ENCODE measurements around the gene BCL2A1.
"Not testable (repeated sequence)": the region's sequence is repeated elsewhere in the genome, so short reads cannot be mapped to it uniquely, and the experiment has no call there.

Gene BCL2A1

DNA sequence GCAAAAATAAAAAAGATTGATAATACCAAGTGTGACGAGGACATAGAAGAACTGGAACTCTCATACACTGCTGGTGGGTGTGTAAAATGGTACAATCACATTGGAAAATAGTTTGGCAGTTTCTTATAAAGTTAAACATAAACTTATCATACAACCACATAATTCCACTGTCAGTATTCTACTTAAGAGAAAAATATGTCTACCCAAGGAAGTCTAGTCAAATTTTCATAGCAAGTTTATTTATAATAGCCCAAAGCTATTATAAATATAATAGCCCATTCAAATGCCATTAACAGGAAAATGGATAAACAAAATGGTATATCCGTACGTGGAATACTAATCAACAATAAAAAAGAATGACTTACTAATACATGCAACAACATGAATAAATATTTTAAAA is 40.6 kb upstream of the BCL2A1 start:
- Histone ChIP-seq H3K4me3 (no peak overlapping the region), H3K27ac (no peak overlapping the region)
- DNase-seq (ENCODE audit: low spot score): no peak
- TF ChIP-seq, protein P1, sequence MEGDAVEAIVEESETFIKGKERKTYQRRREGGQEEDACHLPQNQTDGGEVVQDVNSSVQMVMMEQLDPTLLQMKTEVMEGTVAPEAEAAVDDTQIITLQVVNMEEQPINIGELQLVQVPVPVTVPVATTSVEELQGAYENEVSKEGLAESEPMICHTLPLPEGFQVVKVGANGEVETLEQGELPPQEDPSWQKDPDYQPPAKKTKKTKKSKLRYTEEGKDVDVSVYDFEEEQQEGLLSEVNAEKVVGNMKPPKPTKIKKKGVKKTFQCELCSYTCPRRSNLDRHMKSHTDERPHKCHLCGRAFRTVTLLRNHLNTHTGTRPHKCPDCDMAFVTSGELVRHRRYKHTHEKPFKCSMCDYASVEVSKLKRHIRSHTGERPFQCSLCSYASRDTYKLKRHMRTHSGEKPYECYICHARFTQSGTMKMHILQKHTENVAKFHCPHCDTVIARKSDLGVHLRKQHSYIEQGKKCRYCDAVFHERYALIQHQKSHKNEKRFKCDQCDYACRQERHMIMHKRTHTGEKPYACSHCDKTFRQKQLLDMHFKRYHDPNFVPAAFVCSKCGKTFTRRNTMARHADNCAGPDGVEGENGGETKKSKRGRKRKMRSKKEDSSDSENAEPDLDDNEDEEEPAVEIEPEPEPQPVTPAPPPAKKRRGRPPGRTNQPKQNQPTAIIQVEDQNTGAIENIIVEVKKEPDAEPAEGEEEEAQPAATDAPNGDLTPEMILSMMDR (IDR thresholded peaks at IDR 0.05): no peak

DNA sequence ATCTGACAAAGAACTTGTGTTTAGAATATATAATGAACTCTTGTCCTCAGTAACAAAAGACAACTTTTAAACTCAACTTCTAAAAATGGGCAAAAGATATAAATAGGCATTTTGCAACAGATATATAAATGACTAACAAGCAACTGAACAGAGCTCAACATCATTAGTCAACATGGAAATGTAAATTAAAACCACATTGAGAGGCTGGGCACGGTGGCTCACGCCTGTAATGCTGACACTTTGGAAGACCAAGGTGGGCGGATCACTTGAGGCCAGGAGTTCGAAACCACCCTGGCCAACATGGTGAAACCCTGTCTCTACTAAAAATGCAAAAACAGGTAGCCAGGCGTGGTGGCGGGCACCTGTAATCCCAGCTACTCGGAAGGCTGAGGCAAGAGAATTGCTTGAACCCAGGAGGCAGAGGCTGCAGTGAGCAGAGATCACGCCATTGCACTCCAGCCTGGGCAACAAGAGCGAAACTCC is 40.1 kb upstream of the BCL2A1 start:
- not testable (repeated sequence) for H3K4me3 ChIP-seq; DNase-seq (ENCODE audit: low spot score); H3K27ac ChIP-seq

DNA sequence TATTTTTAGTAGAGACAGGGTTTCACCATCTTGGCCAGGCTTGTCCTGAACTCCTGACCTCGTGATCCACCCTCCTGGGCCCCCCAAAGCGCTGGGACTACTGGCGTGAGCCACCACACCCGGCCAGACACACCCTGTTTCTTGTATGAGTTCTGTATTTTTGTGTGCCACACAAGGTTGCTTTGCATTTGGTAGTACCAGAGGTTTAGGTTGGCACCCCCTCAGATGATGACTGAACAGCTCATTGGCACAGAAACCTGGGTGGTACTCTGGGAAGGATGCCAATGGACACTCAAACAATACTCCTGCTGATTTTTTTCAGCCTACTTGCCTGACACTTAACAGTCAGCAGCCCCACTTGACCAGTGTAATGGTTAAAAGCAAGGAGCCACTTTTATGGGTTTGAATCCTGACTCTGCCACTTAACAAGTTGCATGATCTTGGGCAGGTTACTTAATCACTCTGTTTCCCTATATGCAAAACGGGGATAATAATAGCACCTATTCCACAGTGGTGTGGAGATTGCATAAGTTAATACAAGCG is 39.2 kb upstream of the BCL2A1 start:
- TF ChIP-seq, protein P1 (IDR thresholded peaks at IDR 0.05): no peak
- Histone ChIP-seq H3K4me3 (no peak overlapping the region), H3K27ac (no peak overlapping the region)
- DNase-seq (ENCODE audit: low spot score): no peak

DNA sequence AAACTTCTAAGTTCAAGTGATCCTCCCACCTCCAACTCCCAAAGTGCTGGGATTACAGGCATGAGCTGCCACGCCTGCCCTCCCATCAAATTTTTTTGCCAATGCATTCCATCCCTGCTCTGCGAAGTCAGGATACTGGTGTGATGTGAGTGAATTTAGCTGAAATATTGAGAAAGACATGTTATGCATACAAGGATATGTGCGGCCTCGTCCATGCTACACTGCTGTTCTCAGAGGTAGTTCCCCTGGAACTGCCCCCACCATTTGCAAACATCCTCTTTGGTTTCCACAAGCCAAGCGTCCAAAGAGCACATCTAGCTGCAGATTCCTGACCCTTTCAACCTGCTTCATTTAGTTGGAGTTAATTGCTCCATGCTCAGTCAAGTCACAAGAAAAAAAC is 36.5 kb upstream of the BCL2A1 start:
- no peak for DNase-seq (ENCODE audit: low spot score)
- no peak overlapping the region for H3K4me3 ChIP-seq
- TF ChIP-seq, protein P1 (IDR thresholded peaks at IDR 0.05): no peak
- no peak overlapping the region for H3K27ac ChIP-seq

GRCh38 chr15:80006946-80007345 is 36.0 kb upstream of the BCL2A1 start:
- TF ChIP-seq, protein P1 (IDR thresholded peaks at IDR 0.05): no peak
- H3K4me3 ChIP-seq: no peak overlapping the region
- no peak overlapping the region for H3K27ac ChIP-seq
- DNase-seq (ENCODE audit: low spot score): no peak

DNA sequence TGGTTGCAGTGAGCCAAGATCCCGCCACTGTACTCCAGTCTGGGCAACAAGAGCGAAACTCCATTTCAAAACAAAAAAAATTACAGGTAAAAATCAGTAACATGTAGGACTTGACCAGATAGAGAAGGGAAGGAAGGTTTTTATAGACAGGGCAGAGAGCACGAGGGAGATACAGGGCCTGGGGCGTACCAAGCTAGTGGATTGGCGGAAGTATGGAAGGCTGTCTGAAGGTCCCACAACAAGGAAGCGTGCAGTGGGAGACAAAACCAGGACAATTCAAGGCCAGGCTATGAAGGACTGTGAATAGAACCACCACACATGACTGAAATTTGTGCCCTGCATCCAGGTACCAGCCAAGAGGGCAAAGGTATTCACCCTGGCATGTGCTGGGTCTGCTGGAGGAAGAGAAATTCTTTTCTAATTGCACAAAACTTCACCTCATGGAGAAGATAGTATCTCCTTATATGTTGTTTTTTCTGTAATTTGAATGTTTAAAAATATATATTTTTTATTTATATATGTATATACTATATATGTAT is 33.0 kb upstream of the BCL2A1 start:
- Histone ChIP-seq H3K27ac (no peak overlapping the region), H3K4me3 (no peak overlapping the region)
- no peak for DNase-seq (ENCODE audit: low spot score)
- TF ChIP-seq, protein P1 (IDR thresholded peaks at IDR 0.05): no peak

DNA sequence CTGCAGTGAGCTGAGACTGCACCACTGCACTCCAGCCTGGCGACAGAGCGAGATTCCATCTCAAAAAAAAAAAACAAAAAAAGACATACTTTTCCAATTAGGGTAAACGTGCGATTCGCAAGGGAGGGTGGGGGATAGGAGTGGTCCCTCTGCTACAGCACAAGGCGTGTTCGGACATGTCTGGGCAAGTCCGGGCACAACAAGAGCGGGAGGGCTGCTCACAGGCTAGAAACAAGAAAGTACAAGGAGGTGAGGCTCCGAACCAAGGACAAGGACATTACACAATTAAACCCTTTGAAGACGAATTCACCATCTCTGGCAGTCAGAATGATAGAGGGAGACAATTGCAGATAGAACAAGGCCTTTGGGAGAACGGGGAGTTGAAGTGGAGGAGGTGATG is 32.2 kb upstream of the BCL2A1 start:
- H3K27ac ChIP-seq: no peak overlapping the region
- DNase-seq (ENCODE audit: low spot score): no peak
- TF ChIP-seq, protein P1 (IDR thresholded peaks at IDR 0.05): no peak
- H3K4me3 ChIP-seq: no peak overlapping the region
